Measurements from ENCODE around the gene CPD. TPM values are rescaled to one million over a fixed set of nuclear protein-coding genes. Genes with fewer than 3 reads are reported as not detected.

Gene CPD
- total RNA-seq, 1 donor from 2014 or later: 64.2 TPM

GRCh38 chr17:30354701-30355100, 24.0 kb upstream of the CPD start:
- DNase-seq: no peak

GRCh38 chr17:30357476-30357875, 21.3 kb upstream of the CPD start:
- DNase-seq: no peak

GRCh38 chr17:30358055-30358760, 20.5 kb upstream of the CPD start:
- DNase-seq: no peak

- DNase-seq: no peak
These were observed 18.5 kb upstream of the CPD start for GRCh38 chr17:30360086-30360808.

GRCh38 chr17:30361766-30362279, 16.9 kb upstream of the CPD start:
- DNase-seq: no peak

- no peak for DNase-seq
These were observed 15.0 kb upstream of the CPD start for GRCh38 chr17:30363715-30364202.

GRCh38 chr17:30366536-30366935, 12.2 kb upstream of the CPD start:
- DNase-seq: no peak

- DNase-seq: no peak
These were observed 9.6 kb upstream of the CPD start for GRCh38 chr17:30368912-30369720.

GRCh38 chr17:30369995-30370394, 8.7 kb upstream of the CPD start:
- DNase-seq: no peak

- DNase-seq: no peak
These were observed 6.0 kb upstream of the CPD start for GRCh38 chr17:30372755-30373154.

GRCh38 chr17:30375661-30376060, 3.1 kb upstream of the CPD start:
- DNase-seq: no peak

- peak; percentile 34 for DNase-seq
These were observed 1.9 kb upstream of the CPD start for GRCh38 chr17:30376621-30377452.

- no peak for DNase-seq
These were observed 1.0 kb upstream of the CPD start for GRCh38 chr17:30377574-30378240.

- no peak for DNase-seq
These were observed 394 bp upstream of the CPD start for GRCh38 chr17:30378241-30378824.

GRCh38 chr17:30379303-30379902, 676 bp downstream of the CPD start:
- DNase-seq: no peak

GRCh38 chr17:30379903-30380381, 1.2 kb downstream of the CPD start:
- DNase-seq: peak; percentile 1

GRCh38 chr17:30380643-30381339, 2.1 kb downstream of the CPD start:
- DNase-seq: no peak

GRCh38 chr17:30381340-30381659, 2.6 kb downstream of the CPD start:
- DNase-seq: no peak

GRCh38 chr17:30382345-30382744, 3.6 kb downstream of the CPD start:
- no peak for DNase-seq
